Colon (tissue), 2 donors: ENCODE measurements around the gene ABCG4.
"Not testable (repeated sequence)": the region's sequence is repeated elsewhere in the genome, so short reads cannot be mapped to it uniquely, and the experiment has no call there.

Experiments used
- FAIRE-seq: peaks from 2 replicates; lab custom pipeline; 2012; peaks lifted over from hg19 to GRCh38; lab: Jason Lieb, UNC
- donor health status: control.
- donor health status: control.

The ABCG4 gene

DNA sequence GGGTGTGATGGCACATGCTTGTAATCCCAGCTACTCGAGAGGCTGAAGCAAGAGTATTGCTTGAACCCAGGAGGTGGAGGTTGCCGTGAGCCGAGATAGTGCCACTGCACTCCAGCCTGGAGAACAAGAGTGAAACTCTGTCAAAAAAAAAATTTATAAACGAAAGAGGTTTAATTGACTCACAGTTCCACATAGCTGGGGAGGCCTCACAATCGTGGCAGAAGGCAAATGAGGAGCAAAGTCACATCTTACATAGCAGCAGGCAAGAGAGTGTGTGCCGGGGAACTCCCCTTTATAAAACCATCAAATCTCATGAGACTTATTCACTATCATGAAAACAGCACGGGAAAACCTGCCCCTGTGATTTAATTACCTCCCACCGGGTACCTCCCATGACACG lies 35.5 kb downstream of the ABCG4 start:
- FAIRE-seq = not testable (repeated sequence)

GRCh38 chr11:119185981-119186634 lies 37.3 kb downstream of the ABCG4 start:
- FAIRE-seq = no peak

GRCh38 chr11:119187123-119187892 lies 38.5 kb downstream of the ABCG4 start:
- no peak for FAIRE-seq

DNA sequence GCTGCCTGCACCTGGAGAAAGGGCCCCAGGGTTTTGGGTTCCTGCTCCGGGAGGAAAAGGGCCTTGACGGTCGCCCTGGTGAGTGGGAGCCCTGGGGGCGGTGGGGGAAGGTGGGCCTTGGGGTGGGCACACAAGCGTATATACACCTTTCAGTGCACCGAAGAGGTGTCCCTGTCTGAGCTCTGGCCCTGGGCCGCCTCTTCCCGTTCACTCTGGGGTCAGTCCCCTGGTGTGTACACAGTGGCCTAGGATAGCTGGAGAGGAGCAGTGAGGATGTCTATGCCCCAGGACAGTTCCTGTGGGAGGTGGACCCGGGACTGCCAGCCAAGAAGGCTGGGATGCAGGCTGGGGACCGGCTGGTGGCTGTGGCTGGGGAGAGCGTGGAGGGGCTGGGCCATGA lies 39.2 kb downstream of the ABCG4 start:
- no peak for FAIRE-seq

DNA sequence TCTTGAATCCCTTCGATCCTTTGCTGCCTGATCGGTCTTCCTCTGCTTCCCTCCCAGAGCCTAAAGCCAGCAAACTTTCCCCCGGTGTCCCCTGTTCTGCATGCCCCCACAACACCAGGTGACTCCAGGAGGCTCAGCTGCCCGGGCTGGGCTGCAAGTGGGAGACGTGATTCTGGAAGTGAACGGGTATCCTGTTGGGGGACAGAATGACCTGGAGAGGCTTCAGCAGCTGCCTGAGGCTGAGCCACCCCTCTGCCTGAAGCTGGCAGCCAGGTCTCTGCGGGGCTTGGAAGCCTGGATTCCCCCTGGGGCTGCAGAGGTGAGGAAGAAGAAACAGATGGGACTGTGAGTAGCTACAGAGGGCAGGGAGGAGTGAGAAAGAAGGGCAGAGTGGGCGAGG lies 40.0 kb downstream of the ABCG4 start:
- no peak for FAIRE-seq

GRCh38 chr11:119189393-119189792 lies 40.5 kb downstream of the ABCG4 start:
- FAIRE-seq = no peak

DNA sequence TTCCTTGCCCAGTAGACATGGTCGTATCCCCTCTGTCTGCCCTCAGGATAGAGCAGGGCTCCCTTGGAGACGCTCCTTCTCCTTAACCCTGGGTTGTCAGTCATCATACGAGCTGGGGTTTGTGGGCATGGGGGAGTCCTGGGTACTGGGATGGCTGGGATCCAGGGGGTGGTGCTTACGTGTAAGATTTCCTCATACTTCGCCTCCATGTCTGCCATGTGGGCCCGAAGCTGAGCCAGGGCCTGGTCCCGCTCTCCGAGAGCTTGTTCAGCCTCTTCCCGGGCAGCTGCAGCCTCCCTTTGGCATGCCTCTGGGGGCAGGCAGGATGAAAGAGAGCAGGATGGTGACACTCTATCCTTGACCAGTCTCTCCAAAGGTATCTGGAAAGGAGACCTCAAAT lies 41.7 kb downstream of the ABCG4 start:
- no peak for FAIRE-seq

- FAIRE-seq = not testable (repeated sequence)
Measured at GRCh38 chr11:119191265-119191664, 42.4 kb downstream of the ABCG4 start.

- no peak for FAIRE-seq
Measured at GRCh38 chr11:119192111-119192510, 43.3 kb downstream of the ABCG4 start.

DNA sequence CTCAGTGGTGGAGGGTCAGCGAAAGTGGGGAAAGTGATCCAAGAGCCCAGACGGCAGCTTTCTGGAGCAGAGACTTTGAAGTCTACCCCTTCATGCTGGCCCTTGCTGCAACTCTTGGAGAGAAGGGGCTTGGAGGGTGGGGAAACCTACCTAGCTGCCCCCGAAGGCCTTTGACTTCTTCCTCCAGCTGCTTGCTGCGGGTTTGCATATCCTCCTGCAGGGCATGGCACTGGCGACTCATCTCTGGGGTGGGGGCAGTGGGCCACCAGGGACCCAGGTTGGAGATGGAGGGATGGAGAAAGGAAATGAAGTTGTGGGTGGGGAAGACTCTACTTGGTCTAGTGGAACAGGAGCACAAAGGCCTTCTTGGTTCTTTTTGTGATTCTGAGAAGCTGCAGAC lies 44.1 kb downstream of the ABCG4 start:
- no peak for FAIRE-seq

DNA sequence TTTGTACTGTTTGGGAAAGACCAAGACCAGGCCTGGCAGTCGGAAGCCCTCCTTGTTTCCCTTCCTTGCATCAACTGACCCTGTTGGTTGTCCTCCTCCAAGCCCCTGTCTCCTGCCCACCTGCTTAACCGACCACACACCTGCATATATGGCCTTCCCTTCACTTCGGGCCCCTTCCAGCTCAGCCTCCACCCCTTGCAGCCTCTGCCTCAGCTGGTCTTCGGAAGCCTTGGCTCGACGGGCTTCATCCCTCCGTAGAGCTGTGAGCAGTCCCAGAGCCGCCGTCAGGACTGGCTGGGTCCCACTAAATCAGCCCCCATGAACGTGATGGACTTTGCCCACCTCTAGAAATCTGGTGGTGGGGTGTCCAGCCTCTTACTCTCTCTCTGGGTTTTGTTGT lies 44.8 kb downstream of the ABCG4 start:
- FAIRE-seq = no peak

DNA sequence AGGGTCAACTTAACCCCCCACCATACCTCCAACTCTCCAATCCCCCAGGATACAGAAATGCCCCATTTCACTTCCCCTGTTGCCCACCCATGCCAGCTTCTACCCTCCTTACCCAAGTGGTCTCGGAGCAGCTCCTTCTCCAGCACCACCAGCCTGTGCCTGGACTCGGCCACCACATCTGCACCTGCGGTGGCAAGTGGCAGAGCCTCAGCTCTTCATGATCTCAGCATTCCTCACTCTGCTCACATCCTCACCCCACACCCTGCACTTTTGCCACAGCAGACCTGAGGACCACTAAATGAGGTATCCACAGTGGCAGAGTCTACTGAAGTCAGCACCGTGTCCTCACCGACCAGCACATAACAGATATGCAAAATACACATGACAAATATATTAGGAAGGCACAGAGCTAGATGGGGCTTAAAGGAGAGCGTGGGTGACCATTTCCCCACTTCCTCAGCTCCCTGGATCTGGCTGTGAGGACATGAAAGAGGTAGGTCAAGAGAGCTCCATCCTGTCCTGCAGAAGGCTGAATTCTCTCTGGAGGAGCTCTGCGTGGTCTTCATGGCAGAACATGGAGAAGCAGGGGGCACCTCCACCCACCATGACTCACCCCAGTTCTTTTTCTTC lies 46.1 kb downstream of the ABCG4 start:
- FAIRE-seq = no peak

DNA sequence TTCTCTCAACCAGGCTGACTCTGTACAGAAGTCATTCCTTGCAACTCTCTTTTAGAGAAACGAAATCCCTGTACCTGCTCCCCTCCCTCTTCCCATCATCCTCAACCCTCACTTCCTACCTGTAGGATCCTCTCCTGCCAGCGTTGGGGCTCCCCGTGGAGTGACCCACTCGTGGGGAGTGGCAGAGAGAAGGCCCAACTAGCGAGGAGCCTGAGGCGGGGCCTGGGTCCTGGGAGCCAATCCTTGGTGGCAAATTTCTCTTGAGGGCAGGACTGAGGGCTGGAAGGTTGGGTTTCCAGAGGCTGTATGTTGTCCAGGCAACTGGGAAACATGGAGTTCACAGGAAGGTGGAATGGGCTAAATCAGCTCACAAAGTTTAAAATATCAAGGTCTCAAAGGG lies 46.8 kb downstream of the ABCG4 start:
- FAIRE-seq = no peak

- no peak for FAIRE-seq
Measured at GRCh38 chr11:119196833-119197483, 48.1 kb downstream of the ABCG4 start.

DNA sequence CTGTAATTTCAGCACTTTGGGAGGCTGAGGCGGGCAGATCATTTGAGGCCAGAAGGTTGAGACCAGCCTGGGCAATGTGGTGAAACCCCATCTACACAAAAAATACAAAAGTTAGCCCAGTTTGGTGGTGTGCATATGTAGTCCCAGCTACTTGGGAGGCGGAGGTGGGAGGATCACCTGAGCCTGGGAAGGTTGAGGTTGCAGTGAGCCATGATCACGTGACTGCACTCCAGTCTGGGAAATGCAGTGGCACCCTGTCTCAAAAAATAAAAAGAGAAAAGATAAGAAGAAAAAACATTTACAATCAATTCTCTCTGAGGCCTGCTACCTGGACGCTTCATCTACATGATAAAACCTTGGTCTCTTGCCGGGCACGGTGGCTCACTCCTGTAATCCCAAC lies 50.1 kb downstream of the ABCG4 start:
- no peak for FAIRE-seq

DNA sequence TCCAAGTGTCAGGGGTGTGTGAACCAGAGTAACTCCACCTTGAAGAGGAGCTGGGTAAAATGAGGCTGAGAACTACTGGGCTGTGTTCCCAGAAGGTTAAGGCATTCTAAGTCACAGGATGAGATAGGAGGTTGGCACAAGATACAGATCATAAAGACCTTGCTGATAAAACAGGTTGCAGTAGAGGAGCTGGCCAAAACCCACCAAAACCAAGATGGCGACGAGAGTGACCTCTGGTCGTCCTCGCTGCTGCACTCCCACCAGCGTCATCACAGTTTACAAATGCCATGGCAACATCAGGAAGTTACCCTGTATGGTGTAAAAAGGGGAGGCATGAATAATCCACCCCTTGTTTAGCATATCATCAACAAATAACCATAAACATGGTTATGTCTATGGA lies 52.4 kb downstream of the ABCG4 start:
- not testable (repeated sequence) for FAIRE-seq

- no peak for FAIRE-seq
Measured at GRCh38 chr11:119202554-119202953, 53.7 kb downstream of the ABCG4 start.

- no peak for FAIRE-seq
Measured at GRCh38 chr11:119204066-119204465, 55.2 kb downstream of the ABCG4 start.

- FAIRE-seq = no peak
Measured at GRCh38 chr11:119205080-119205479, 56.2 kb downstream of the ABCG4 start.

- no peak for FAIRE-seq
Measured at GRCh38 chr11:119205574-119206510, 57.0 kb downstream of the ABCG4 start, which contains the start of gene CBL. Gene CBL, plus strand, starts transcription at chr11:119206339. Its CDS starts 79 bp downstream, at chr11:119206418.
